Immature natural killer cell (primary cell): Measurements from ENCODE around the gene TMEM255A. TPM values are rescaled to one million over a fixed set of nuclear protein-coding genes. Genes with fewer than 3 reads are reported as not detected.

Experiments used
- DNase-seq, 3 donors: peaks; one replicate each; pipeline ENCODE4 v3.0.0; 2022; ENCODE audit warnings: mixed read lengths in 1 of 3
- H3K27ac Mint-ChIP-seq, 6 donors: one replicate each; pipeline ENCODE4 v1.8.0; 2020; ENCODE audit warnings: mixed read lengths in 6 of 6, mild to moderate bottlenecking in 5 of 6, inconsistent platforms in 4 of 6, moderate library complexity in 3 of 6
- H3K27me3 Mint-ChIP-seq, 3 donors: one replicate each; pipeline ENCODE4 v1.8.0; 2020 to 2021; ENCODE audit warnings: low read depth in 3 of 3, mild to moderate bottlenecking in 3 of 3, mixed read lengths in 3 of 3, moderate library complexity in 3 of 3, inconsistent platforms in 1 of 3
- H3K36me3 Mint-ChIP-seq, 3 donors: one replicate each; pipeline ENCODE4 v1.8.0; 2020; ENCODE audit warnings: mixed read lengths in 3 of 3, inconsistent platforms in 2 of 3, mild to moderate bottlenecking in 2 of 3
- H3K4me1 Mint-ChIP-seq, 2 donors: one replicate each; pipeline ENCODE4 v1.8.0; 2020; ENCODE audit warnings: inconsistent platforms in 2 of 2, mild to moderate bottlenecking in 2 of 2, mixed read lengths in 2 of 2, moderate library complexity in 1 of 2
- H3K4me3 Mint-ChIP-seq, 5 donors: one replicate each; pipeline ENCODE4 v1.8.0; 2020; ENCODE audit warnings: mild to moderate bottlenecking in 5 of 5, mixed read lengths in 5 of 5, inconsistent platforms in 3 of 5, moderate library complexity in 3 of 5
- H3K9me3 Mint-ChIP-seq, 6 donors: one replicate each; pipeline ENCODE4 v1.8.0; 2020; ENCODE audit warnings: mild to moderate bottlenecking in 6 of 6, mixed read lengths in 6 of 6, inconsistent platforms in 4 of 6, moderate library complexity in 3 of 6
- polyA plus RNA-seq, 3 donors: library from polyadenylated mRNA; unstranded; fragments of 300-500 nt; fragmentation: Illumina TruSeq; gene quantifications; one replicate each; pipeline ENCODE4 v1.2.3, GENCODE V29; 2021

The TMEM255A gene
- polyA plus RNA-seq, 3 donors from 2014 or later, result 0.96 to 4.0 TPM; not detected in 1

DNA sequence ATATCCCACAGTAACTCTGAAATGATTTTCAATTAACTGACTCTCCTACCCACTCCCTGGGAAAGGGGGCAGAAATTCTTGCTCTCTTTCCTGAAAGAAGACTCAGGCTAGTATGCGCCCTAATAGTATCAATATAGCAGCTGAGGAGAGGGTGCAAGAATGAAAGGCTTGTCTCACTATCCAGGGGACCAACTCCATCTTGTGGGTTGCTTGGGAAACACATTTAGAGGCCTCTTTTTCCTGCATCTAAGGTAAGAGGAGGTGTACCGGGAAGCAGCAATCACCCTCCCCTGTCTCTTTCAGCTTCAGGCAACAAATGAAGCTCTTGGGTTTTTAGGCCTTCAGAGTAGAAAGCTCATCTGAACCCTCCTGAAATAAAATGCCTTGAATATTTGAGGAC, 11.3 kb downstream of the TMEM255A start:
- no peak for DNase-seq
- H3K4me1 Mint-ChIP-seq, result peaks cover 52 to 62% of the 10 kb centered on the region in 2 donors
- peak overlapping the region in 2 of 6 donors; percentile 34 to 61 for H3K27ac Mint-ChIP-seq
- H3K4me3 Mint-ChIP-seq, result no peak overlapping the region
- H3K36me3 Mint-ChIP-seq, result no peaks in the 10 kb centered on the region
- H3K9me3 Mint-ChIP-seq, result no peaks in the 10 kb centered on the region
- H3K27me3 Mint-ChIP-seq, result peaks cover 6 to 11% (median 9%) of the 10 kb centered on the region in 3 donors

DNA sequence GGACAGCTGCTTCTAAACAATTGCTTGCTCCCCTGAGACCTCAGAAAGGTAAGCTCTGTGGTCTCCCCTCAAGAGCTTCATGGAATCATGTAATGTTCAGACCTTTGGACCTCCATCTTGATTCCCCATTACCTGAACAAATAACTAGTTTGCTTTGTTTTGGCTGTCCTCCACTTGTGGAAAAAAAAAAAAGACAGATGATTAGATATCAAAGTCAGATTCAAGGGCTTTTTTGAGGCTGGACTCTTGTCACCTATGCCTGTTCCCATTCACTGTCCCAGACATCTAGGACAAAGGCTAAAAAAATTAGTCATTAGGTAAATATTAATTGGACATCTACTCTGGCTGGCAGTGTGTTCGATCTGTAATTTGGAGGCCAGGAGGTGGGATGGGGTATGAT, 13.3 kb downstream of the TMEM255A start:
- H3K27ac Mint-ChIP-seq, result no peak overlapping the region
- H3K36me3 Mint-ChIP-seq, result no peaks in the 10 kb centered on the region

DNA sequence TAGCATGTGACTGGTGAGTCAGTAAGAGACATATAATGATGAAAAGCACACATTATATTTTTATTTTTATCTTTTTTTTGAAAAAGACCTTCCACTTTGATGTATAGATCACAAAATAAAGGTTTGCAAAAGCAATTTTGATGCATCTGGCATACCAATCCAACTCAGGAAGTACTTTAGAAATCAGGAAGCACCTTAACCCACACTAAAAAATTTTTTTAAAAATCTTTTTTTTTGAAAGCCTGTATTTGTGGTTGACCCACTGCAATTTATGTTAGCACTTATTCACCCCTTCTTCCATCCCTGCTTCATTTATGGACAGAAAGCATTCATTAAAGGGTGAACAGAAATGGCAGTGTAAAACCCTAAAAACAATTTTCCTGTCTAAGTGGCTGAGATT, 16.6 kb downstream of the TMEM255A start:
- no peaks in the 10 kb centered on the region for H3K9me3 Mint-ChIP-seq
- H3K4me3 Mint-ChIP-seq, result peak overlapping the region in 1 of 5 donors; percentile 57
- H3K27me3 Mint-ChIP-seq, result peaks cover 0 to 6% (median 1%) of the 10 kb centered on the region in 3 donors
- peak overlapping the region in 5 of 6 donors; percentile 1 to 80 (median 56) for H3K27ac Mint-ChIP-seq
- peak in 2 of 3 donors; percentile 14 to 20 for DNase-seq
- no peaks in the 10 kb centered on the region for H3K36me3 Mint-ChIP-seq
- peaks cover 15 to 22% of the 10 kb centered on the region in 2 donors for H3K4me1 Mint-ChIP-seq

More for the DNA sequence above, 13.3 kb downstream of the TMEM255A start:
- Mint-ChIP-seq H3K4me3 (no peak overlapping the region), H3K27me3 (peaks cover 5 to 9% (median 6%) of the 10 kb centered on the region in 3 donors), H3K9me3 (no peaks in the 10 kb centered on the region), H3K4me1 (peaks cover 43 to 48% of the 10 kb centered on the region in 2 donors)
- no peak for DNase-seq

DNA sequence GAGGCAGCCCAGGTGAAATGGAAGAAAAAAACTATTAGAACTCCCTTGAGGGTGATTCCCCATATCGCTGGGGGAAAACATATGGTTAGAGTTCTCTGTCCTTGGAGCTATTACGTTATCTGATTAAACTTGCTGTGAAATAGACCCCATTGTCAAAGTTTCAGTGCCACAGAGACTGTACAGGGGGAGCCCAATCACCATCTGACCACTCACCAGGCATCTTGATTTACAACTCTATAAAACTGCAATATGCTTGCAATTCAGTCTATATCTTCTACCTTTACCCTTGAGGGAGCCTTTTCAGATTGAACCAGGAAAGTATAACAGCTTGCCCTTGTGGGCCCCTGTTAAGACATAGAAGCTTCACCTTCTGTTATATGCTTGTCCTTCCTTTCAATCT, 18.2 kb downstream of the TMEM255A start:
- Mint-ChIP-seq H3K36me3 (no peaks in the 10 kb centered on the region), H3K27ac (no peak overlapping the region), H3K4me1 (peaks cover 12 to 21% of the 10 kb centered on the region in 2 donors), H3K27me3 (peaks cover 0 to 6% (median 3%) of the 10 kb centered on the region in 3 donors), H3K4me3 (no peak overlapping the region), H3K9me3 (no peaks in the 10 kb centered on the region)
- no peak for DNase-seq

DNA sequence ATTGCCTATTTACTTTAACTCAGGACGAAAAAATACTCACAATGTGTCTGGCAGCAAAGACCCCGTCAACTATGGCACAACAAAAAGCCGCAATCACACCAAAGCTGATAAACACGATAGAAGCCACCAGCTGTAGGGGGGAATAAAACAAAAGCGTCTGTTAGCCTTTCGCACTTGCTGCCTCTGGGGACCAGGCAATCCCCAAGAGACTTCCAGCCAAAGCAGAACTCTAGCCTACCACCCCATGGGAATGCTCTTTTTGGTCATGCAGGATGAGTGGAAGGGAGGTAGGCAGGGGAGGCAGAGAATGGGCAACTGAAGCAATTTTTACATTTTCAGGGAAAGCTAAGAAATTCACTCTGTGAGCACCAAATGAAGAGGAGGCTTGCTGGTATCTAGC, 20.1 kb downstream of the TMEM255A start:
- H3K9me3 Mint-ChIP-seq, result no peaks in the 10 kb centered on the region
- no peak overlapping the region for H3K27ac Mint-ChIP-seq
- no peaks in the 10 kb centered on the region for H3K36me3 Mint-ChIP-seq
- H3K4me3 Mint-ChIP-seq, result no peak overlapping the region
- no peak for DNase-seq
- H3K27me3 Mint-ChIP-seq, result peaks cover 0 to 4% (median 1%) of the 10 kb centered on the region in 3 donors
- H3K4me1 Mint-ChIP-seq, result peaks cover 12 to 19% of the 10 kb centered on the region in 2 donors

DNA sequence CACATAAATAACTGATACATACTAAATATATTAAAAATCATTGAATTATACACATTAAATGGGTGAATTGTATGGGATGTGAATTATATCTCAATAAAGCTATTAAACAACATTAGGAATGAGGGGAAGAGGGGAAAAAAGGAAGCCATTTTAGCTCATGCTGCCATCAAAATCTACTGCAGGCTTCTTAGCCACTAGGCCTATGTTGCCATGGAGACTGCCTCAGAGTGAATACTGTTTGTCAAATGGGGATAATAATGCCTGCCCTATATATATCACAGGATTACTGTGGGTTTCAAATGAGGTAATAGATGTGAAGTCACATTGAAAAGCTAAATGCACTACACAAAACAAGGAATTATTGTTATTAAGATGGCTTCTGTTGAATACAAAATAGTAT, 21.2 kb downstream of the TMEM255A start:
- no peak for DNase-seq
- Mint-ChIP-seq H3K4me3 (no peak overlapping the region), H3K9me3 (no peaks in the 10 kb centered on the region)

DNA sequence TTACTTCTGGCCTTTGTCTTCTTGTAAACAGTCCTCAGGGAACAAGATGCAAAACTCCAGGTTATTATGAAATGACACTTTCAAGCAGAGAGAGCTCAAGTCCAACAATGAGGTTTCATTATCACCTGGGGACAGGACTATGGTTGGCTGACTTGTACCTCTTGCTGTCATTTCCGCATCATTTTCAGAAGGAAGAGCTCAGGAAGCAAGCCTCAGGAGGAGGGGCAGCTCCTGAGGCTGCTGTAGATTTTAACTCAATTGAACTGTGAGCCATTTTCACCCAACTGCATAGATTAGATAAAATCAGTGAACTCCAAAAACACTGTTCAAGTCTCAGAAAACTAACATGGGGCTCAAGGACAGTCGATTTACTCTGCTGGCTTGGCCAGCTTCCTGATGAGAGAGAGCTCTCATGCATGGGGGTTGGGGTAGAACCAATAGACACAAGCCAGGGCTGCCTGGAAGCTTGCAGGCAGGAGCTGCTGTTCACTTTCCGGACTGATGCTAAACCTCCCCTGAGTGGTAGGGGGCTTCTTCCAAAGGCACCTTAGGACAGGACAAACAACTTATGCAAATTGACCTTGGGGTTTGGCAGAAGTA, 23.6 kb downstream of the TMEM255A start:
- H3K36me3 Mint-ChIP-seq, result peaks cover 0 to 6% (median 0%) of the 10 kb centered on the region in 3 donors
- no peaks in the 10 kb centered on the region for H3K9me3 Mint-ChIP-seq
- H3K27me3 Mint-ChIP-seq, result peaks cover 0 to 5% (median 3%) of the 10 kb centered on the region in 3 donors
- no peak overlapping the region for H3K27ac Mint-ChIP-seq
- no peak for DNase-seq
- no peaks in the 10 kb centered on the region for H3K4me1 Mint-ChIP-seq
- H3K4me3 Mint-ChIP-seq, result no peak overlapping the region

More for the DNA sequence above, 21.2 kb downstream of the TMEM255A start:
- Mint-ChIP-seq H3K4me1 (peaks cover 8 to 9% of the 10 kb centered on the region in 2 donors), H3K36me3 (no peaks in the 10 kb centered on the region), H3K27ac (no peak overlapping the region), H3K27me3 (peaks cover 0 to 3% (median 1%) of the 10 kb centered on the region in 3 donors)

DNA sequence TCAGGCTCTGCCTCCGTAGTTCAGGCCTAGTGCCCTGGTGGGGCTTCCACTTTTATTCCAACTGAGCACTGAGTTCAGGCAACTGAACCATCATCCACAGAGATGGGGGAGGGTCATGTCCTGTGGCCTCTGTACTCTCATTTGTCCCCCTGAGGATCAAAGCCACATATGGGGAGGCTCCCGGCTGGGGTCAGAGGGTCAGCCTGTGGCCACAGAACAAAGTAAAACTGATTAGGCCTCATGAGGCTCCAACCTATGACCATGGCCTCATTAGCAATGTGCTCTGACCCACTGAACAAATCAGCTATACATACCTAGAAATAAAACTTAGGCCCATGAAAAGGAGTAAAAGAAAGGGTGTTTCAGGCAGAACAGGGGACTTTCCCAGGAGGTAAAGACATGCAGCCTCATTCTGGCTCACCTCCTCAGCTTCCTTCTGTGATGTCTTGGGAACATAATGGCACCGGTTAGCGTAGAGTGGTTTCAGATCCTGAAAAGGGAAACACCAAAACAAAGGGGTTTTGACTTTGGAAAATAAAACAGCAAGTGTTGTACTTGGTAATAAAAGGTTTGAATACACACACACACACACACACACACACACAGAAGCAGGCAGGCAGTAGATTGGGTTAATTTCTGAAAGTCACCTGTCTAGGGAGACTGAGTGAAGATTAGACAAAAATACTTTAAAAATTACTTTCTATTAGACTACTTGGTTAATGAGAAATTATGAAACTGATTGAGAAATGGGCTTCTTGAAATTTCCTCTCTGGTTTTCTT, 24.3 kb downstream of the TMEM255A start:
- DNase-seq, result no peak
- Mint-ChIP-seq H3K27ac (peak overlapping the region in 1 of 6 donors; percentile 12), H3K4me1 (no peaks in the 10 kb centered on the region), H3K36me3 (peaks cover 0 to 6% (median 0%) of the 10 kb centered on the region in 3 donors), H3K9me3 (no peaks in the 10 kb centered on the region), H3K4me3 (no peak overlapping the region), H3K27me3 (peaks cover 0 to 5% (median 3%) of the 10 kb centered on the region in 3 donors)

DNA sequence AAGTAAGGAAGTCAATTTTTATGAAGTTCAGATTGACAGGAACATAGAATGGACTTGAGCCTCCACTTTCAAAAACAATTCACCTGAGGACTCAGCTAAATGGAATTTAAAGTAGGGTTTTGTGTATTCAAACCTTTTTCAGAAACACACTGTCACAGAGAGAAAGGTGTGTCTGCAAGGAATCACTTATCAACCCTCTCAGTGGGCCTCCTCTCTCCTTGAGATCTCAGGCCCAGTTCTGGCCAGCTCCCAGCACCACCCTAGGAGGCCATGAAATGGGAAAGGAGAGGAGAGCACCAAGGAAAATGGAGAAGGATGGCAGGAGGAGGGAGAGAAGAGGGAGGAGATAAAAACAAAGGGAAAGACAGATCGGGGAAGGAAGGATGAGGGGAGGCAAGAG, 28.6 kb downstream of the TMEM255A start:
- H3K36me3 Mint-ChIP-seq, result peaks cover 0 to 6% (median 0%) of the 10 kb centered on the region in 3 donors
- H3K4me1 Mint-ChIP-seq, result no peaks in the 10 kb centered on the region
- H3K9me3 Mint-ChIP-seq, result peaks cover 0 to 2% (median 0%) of the 10 kb centered on the region in 6 donors
- H3K27ac Mint-ChIP-seq, result peak overlapping the region in 1 of 6 donors; percentile 77
- no peak overlapping the region for H3K4me3 Mint-ChIP-seq
- H3K27me3 Mint-ChIP-seq, result peaks cover 0 to 10% (median 2%) of the 10 kb centered on the region in 3 donors
- no peak for DNase-seq

DNA sequence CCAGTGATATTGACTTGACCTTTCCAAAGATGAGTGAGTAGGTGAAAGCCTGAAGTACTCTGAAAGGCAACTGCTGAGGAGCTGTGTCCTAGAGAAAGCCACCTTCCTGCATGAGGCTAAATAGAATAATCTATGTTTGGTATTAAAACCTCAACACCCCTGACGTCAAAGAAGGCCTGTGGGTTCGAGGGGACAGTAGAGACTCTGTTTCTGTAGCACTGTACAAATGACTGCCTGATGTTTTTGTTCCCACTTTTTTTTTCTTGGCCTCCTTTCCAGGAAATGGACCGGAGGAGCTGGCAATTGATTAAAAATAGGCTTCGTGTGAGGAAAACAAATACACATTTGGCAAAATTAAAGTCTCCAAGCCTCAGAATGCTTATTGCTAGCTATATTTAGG, 29.5 kb downstream of the TMEM255A start:
- no peaks in the 10 kb centered on the region for H3K4me1 Mint-ChIP-seq
- no peak for DNase-seq
- no peak overlapping the region for H3K27ac Mint-ChIP-seq
- H3K4me3 Mint-ChIP-seq, result no peak overlapping the region
- peaks cover 0 to 10% (median 2%) of the 10 kb centered on the region in 3 donors for H3K27me3 Mint-ChIP-seq
- peaks cover 0 to 2% (median 0%) of the 10 kb centered on the region in 6 donors for H3K9me3 Mint-ChIP-seq
- H3K36me3 Mint-ChIP-seq, result peaks cover 0 to 6% (median 0%) of the 10 kb centered on the region in 3 donors

DNA sequence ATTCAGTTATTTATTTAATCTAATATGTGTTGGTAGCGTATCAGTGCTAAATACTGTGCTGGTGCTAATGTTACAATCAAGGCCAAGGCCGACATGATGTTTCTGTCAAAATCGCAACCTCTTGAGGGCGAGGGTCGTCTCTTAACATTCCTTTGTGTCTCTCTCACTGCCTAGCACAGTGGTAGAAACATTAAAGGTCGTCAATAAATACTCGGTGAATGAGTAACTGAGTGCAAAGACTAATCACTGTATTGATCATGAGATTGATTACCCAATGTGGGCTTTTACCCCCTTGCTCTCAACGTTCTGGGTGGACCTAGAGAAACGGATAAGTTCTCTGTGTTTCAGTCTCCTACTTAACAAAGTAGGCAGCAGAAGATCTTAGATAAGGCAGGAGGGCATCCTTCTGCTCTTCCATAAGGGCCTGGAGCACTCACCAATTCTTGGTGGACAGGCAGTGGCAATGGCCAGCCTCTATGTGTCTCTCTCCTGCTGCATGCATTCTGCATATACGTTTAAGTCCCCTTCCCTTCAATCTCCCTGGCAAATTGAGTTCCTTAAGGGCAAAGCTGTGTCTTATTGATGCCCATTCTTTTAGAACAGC, 30.1 kb downstream of the TMEM255A start:
- peaks cover 0 to 10% (median 2%) of the 10 kb centered on the region in 3 donors for H3K27me3 Mint-ChIP-seq
- H3K27ac Mint-ChIP-seq, result no peak overlapping the region
- peaks cover 0 to 2% (median 0%) of the 10 kb centered on the region in 6 donors for H3K9me3 Mint-ChIP-seq
- H3K4me3 Mint-ChIP-seq, result no peak overlapping the region
- no peak for DNase-seq
- peaks cover 0 to 6% (median 0%) of the 10 kb centered on the region in 3 donors for H3K36me3 Mint-ChIP-seq
- no peaks in the 10 kb centered on the region for H3K4me1 Mint-ChIP-seq

DNA sequence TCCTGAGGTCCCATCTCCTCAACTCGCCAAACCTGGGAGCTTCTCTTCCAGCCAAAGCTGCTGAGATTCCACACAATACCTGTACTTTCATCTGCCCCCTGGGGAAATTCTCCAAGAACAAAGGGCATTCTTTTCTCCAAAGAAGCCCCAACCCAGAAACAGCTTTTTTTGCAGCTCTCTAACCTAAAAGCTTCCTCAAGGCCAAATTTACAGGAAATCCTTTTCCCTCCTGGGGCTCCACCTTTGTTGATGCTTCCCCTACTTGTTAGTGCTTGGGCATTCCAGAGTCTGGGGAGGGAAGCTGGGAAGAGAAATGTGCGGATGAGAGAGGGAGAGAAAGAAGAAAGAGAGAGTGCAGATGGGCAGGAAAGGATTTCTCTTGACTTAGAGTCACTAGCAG, 36.3 kb downstream of the TMEM255A start:
- no peak overlapping the region for H3K4me3 Mint-ChIP-seq
- DNase-seq, result no peak

DNA sequence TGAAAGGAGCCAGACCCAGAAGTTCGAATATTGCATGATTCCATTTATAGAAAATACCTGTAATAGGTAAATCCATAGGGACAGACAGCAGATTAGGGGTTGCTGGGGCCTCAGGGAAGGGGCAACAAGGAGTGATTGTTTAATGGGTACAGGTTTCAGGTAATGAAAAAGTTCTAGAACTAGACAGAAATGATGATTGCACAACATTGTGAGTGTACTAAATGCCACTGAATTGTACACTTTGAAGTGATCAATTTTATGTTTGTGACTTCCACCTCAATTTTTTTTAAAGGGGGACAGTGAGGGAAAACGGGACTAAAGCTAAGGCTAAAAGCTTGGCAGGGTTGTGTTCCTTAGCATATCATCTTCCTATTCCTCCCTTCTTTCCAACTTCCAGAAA, 37.1 kb downstream of the TMEM255A start:
- Mint-ChIP-seq H3K36me3 (no peaks in the 10 kb centered on the region), H3K27me3 (peaks cover 0 to 11% (median 4%) of the 10 kb centered on the region in 3 donors), H3K4me3 (no peak overlapping the region), H3K9me3 (peaks cover 0 to 2% (median 0%) of the 10 kb centered on the region in 6 donors), H3K27ac (no peak overlapping the region), H3K4me1 (peaks cover 0 to 3% of the 10 kb centered on the region in 2 donors)
- DNase-seq, result no peak

More for the DNA sequence above, 36.3 kb downstream of the TMEM255A start:
- Mint-ChIP-seq H3K4me1 (no peaks in the 10 kb centered on the region), H3K27me3 (peaks cover 0 to 12% (median 1%) of the 10 kb centered on the region in 3 donors), H3K36me3 (no peaks in the 10 kb centered on the region), H3K27ac (no peak overlapping the region), H3K9me3 (peaks cover 0 to 2% (median 0%) of the 10 kb centered on the region in 6 donors)

DNA sequence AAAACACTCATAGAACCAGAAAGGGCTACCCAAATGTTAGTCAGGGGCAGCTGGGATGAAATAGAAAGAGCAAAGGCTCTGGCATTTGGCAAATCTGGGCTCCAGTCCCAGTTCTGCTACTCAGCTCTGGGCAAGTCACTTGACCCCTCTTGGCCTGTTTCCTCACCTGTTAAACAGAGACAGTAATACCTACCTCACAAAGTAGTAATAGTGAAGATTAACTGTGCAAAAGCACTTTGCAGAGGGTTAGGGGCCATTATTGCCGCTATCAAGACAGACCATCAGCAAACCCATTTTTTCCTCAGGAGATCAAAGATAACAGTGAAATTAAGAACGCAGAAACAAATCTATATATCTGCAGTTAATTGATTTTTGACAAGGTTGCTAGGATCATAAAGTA, 40.0 kb downstream of the TMEM255A start:
- no peak for DNase-seq
- peaks cover 0 to 3% of the 10 kb centered on the region in 2 donors for H3K4me1 Mint-ChIP-seq
- peaks cover 0 to 11% (median 4%) of the 10 kb centered on the region in 3 donors for H3K27me3 Mint-ChIP-seq
- no peak overlapping the region for H3K27ac Mint-ChIP-seq
- H3K4me3 Mint-ChIP-seq, result no peak overlapping the region
- no peaks in the 10 kb centered on the region for H3K9me3 Mint-ChIP-seq
- peaks cover 0 to 3% (median 0%) of the 10 kb centered on the region in 3 donors for H3K36me3 Mint-ChIP-seq
